ENCODE measurements around the gene GRID1.

GRID1 gene

GRCh38 chr10:86294346-86295265 is 72.0 kb downstream of the GRID1 start:
- DNase-seq (ENCODE audit: low read depth in 4 of 4, low spot score in 1 of 4) = no peak

DNA sequence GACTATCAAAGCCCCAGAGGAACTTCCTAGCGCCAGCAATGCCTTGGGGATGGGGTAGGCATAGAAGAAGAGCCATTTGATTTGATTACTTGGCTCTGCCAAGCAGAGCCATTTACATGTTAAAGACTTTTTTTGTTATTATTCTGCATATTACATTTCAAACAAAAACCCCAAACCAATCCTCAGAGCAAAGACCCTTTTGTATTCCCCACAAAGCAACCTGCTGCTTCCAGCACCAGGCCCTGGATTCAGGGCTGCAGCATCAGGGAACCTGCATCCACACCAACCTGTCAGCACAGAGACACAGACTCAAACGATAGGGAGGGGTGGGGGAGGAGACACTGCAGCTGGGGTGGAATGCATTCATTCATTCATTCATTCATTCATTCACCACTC is 73.2 kb downstream of the GRID1 start:
- DNase-seq (ENCODE audit: low read depth in 4 of 4, low spot score in 1 of 4) = no peak

- no peak for DNase-seq (ENCODE audit: low read depth in 4 of 4, low spot score in 1 of 4)
Observed at GRCh38 chr10:86292462-86293395, 73.9 kb downstream of the GRID1 start.

- DNase-seq (ENCODE audit: low read depth in 4 of 4, low spot score in 1 of 4) = no peak
Observed at GRCh38 chr10:86291616-86292340, 74.8 kb downstream of the GRID1 start.

DNA sequence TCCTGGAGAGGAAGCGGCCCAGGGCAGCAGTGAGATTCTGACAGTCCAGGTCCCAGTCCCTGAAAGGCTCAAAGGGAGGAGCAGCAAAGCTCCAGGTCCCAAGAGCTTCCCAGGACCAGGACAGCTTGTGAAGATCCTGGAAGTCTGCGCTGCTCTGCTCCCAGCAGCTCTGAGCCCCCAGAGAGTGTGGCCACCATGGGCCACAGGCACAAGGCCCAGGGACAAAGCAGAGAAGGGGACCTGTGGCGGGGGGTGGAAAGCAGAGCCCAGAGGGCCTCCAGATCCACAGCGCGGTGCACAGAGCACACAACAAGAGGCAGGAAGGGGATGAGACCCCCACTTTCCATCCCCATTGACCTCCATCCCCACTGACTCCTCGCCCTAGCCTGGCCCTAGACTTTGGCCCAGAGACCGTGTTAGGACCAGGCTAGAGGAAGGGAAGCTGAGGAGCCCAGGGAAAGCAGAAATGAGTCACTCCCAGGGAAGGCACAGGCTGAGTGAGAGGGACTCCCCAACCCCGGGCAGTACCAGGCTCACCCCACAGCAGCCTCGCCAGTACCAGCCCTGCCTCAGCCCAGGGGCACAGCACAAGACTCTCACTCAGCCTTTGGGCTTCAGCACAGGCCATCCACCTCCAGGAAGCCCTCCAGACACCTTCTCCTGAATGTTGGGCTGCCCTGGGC is 75.5 kb downstream of the GRID1 start:
- DNase-seq (ENCODE audit: low read depth in 4 of 4, low spot score in 1 of 4) = no peak

GRCh38 chr10:86289577-86289868 is 77.1 kb downstream of the GRID1 start:
- DNase-seq (ENCODE audit: low read depth in 4 of 4, low spot score in 1 of 4) = no peak

- no peak for DNase-seq (ENCODE audit: low read depth in 4 of 4, low spot score in 1 of 4)
Observed at GRCh38 chr10:86288695-86289576, 77.7 kb downstream of the GRID1 start.

GRCh38 chr10:86287966-86288579 is 78.5 kb downstream of the GRID1 start:
- no peak for DNase-seq (ENCODE audit: low read depth in 4 of 4, low spot score in 1 of 4)

DNA sequence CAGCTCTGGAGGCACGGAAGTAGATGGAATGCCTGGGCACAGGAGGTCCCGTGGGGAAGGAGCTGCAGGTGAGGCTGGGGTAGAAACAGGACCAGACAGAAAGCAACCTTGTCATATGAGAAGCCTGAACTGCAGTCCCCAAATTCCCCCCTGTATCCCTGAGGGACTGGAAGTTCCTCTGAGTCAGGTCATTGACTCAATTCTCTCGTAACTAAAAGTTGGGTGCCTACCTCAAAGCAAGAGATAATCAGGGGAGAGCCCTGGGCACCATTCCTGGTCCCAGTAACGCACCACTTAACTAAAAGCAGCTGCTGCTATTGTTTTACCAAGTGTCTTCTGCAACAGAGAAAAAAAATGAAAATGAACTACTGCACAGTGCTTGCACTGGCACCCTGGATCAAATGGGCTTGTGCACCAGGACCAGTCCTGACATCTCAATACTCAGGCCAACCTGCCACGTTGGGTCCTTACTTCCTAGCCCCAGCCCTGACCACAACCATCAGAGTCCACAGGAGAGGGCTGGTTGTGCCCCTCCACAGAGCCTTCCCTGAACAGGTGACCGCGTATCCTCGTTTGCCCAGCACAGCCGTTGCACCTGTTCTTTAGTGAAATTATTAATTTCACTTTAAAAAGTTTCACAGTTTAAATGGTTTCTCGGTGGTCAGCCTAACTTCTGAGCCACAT is 79.3 kb downstream of the GRID1 start:
- no peak for DNase-seq (ENCODE audit: low read depth in 4 of 4, low spot score in 1 of 4)

DNA sequence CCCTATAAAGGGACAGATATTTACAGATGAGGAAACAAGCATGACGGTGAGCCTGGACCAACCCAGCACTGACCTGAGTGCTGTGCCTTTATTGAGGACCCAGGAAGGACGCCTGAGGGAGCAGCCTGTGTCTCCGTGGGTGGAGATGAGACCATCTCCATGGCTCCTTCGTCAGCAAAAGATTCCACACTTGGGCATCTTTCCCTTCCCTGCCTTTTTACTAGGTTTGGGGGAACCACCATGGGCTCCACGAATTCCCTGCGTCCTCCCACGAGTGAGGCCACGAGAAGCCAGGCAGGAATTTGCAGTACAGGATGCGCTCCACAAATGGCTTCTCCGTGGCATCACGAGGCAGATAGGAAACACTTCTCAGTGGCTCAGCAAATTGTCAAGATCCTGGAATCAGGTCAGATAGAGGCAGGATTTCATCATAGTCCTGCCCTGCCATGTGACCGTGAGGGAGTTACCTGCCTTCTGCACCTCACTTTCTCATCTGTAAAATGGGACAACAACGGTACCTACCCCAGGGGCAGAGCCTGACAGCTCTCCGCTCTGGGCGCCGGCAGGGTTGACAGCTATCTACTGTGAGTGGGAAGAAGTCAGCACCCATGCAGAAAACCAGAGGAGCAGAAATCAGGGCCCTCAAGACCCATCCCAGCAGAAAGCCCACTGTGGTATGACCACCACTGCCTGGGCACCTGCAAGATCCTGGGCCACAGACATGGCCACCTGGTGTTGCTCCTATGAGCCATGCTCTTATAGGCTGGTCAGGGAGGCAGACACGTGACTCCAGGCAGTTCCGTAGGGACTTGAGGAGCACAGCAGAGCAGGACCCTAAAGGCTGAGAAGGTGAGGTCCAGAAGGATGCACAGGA is 80.1 kb downstream of the GRID1 start:
- DNase-seq (ENCODE audit: low read depth in 4 of 4, low spot score in 1 of 4) = no peak

- no peak for DNase-seq (ENCODE audit: low read depth in 4 of 4, low spot score in 1 of 4)
Observed at GRCh38 chr10:86285136-86285790, 81.3 kb downstream of the GRID1 start.

GRCh38 chr10:86284355-86285105 is 82.1 kb downstream of the GRID1 start:
- DNase-seq (ENCODE audit: low read depth in 4 of 4, low spot score in 1 of 4) = no peak

DNA sequence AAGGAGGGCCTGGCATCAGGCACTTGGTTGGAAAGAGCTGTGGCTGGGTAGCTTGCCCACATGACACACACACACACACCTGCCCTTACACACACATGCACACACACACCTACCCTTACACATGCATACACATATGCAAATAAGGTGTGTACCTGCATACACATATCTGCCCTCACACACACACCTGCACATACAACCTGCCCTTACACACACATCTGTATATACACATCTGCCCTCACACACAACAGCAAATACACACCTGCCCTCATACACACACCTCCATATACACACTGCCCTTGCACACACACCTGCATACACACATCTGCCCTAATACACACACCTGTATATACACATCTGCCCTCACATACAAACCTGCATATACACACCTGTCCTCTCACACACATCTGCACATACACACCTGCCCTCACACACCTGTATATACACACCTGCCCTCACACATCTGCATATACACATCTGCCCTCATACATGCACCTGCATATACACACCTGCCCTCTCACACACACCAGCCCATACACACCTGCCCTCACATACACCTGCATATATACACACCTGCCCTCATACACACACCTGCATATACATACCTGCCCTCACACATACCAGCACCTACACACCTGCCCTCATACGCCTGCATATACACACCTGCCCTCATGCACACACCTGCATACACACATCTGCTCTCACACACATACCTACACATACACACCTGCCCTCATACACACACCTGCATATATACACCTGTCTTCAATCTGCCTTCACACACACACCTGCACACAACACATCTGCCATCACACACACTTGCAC is 82.9 kb downstream of the GRID1 start:
- DNase-seq (ENCODE audit: low read depth in 4 of 4, low spot score in 1 of 4) = no peak

GRCh38 chr10:86282664-86283465 is 83.7 kb downstream of the GRID1 start:
- no peak for DNase-seq (ENCODE audit: low read depth in 4 of 4, low spot score in 1 of 4)

- no peak for DNase-seq (ENCODE audit: low read depth in 4 of 4, low spot score in 1 of 4)
Observed at GRCh38 chr10:86281396-86281795, 85.2 kb downstream of the GRID1 start.

Data from stimulated activated CD4-positive, alpha-beta T cell treated with anti-CD3 and anti-CD28 coated beads, Interleukin-1b, Interleukin-23, amount 100 ng/mL, for 24 hours (primary cell).